Peyer's patch (tissue), 4 donors: ENCODE results near the gene TMX2.

ENCODE experiments used
- CTCF ChIP-seq, 6 experiments: fragments of 450-650 bp in 4 of 6; fragments of 200-600 bp in 2 of 6; sonication (generic) in 1 of 6; IDR thresholded peaks; one replicate each; pipeline ENCODE4 v1.5.1; 2017 to 2019; ENCODE audit warnings: antibody characterized with exemption in 6 of 6, mild to moderate bottlenecking in 3 of 6, moderate library complexity in 1 of 6
- POLR2A ChIP-seq, 2 donors: fragments of 450-650 bp; IDR thresholded peaks; one replicate each; pipeline ENCODE4 v1.5.1; 2017; ENCODE audit warnings: antibody characterized with exemption in 2 of 2, mild to moderate bottlenecking in 2 of 2, moderate library complexity in 2 of 2

GRCh38 chr11:57779276-57779675, 66.9 kb downstream of the TMX2 start:
- TF ChIP-seq POLR2A (IDR thresholded peaks at IDR 0.05), result no peak
- TF ChIP-seq CTCF (IDR thresholded peaks at IDR 0.05), result peak in 3 of 6 experiments; percentile 15 to 30 (median 28)
